Lower lobe of right lung (tissue), 2 donors: Measurements from ENCODE around the gene RBM4B. TPM values are rescaled to one million over a fixed set of nuclear protein-coding genes. Genes with fewer than 3 reads are reported as not detected.

ENCODE experiments used
- ATAC-seq, 2 donors: fragments of 200-7000 bp; cut with Tn5 transposase; one replicate each; pipeline ENCODE4 v1.9.1; 2020 to 2022; ENCODE audit warnings: mild to moderate bottlenecking in 2 of 2, moderate library complexity in 2 of 2
- DNase-seq: peaks from one replicate; pipeline ENCODE4 v3.0.0-alpha.2; 2020
- H3K27ac ChIP-seq: fragments of 200-600 bp; one replicate; pipeline ENCODE4 v1.8.0; 2022
- H3K27me3 ChIP-seq: fragments of 200-600 bp; one replicate; pipeline ENCODE4 v1.8.0; 2022; ENCODE audit warnings: low read depth
- H3K36me3 ChIP-seq: fragments of 200-600 bp; one replicate; pipeline ENCODE4 v1.8.0; 2022; ENCODE audit warnings: mild to moderate bottlenecking
- H3K4me1 ChIP-seq: fragments of 200-600 bp; one replicate; pipeline ENCODE4 v1.8.0; 2022
- H3K4me3 ChIP-seq: fragments of 200-600 bp; one replicate; pipeline ENCODE4 v1.8.0; 2022; ENCODE audit warnings: mild to moderate bottlenecking
- H3K9me3 ChIP-seq: fragments of 200-600 bp; one replicate; pipeline ENCODE4 v1.8.0; 2022
- intact Hi-C: fragments of 100-400 bp; cut with DNase I; formaldehyde crosslinking; loops from one replicate; pipeline ENCODE4 v1.11.0; 2022
- total RNA-seq: library from RNA; stranded (reverse); fragmentation: NEBNext Ultra II Directional; extraction: Animal tissue kit (Norgen Biotek cat#: 25700); gene quantifications from one replicate; pipeline ENCODE4 v1.2.1, GENCODE V29; 2021
- TF ChIP-seq, protein P1 (sequence below): fragments of 200-600 bp; IDR thresholded peaks from one replicate; pipeline ENCODE4 v1.8.0; 2022; ENCODE audit warnings: antibody characterized with exemption, mild to moderate bottlenecking
- donor health status: DM: no; HTN: yes; CAD: no; lungs with severe emphysema.

Gene RBM4B
- total RNA-seq, 1 donor from 2014 or later = 17.6 TPM

DNA sequence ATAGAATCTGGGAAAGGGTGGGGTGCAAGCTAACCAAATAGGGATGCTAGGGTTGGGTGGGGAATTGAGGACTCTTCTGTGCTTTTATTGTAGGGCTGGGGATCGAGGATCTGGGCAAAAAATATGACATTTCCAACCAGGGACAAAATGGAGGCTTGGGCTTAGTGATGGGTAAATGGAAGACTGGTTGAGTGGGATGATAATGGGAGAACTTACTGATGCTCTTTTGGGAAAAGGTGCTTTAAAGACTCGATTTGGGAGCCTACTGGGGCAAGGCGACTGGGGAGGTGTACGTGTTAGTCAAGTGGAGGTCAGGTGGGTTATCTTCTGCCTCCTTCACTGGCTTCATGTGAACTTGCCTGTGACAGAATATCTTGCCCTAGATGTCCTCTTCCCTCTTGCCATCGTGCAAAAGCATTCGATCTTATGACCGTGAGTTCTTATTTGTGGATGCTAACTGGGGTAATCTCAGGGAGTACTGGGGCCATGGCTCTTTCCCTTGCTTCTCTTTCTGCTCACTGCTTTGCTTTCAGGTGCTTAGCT lies 49.6 kb downstream of the RBM4B start:
- ATAC-seq (no peak), DNase-seq (no peak)
- H3K9me3 ChIP-seq = no peaks in the 10 kb centered on the region
- TF ChIP-seq, protein P1, sequence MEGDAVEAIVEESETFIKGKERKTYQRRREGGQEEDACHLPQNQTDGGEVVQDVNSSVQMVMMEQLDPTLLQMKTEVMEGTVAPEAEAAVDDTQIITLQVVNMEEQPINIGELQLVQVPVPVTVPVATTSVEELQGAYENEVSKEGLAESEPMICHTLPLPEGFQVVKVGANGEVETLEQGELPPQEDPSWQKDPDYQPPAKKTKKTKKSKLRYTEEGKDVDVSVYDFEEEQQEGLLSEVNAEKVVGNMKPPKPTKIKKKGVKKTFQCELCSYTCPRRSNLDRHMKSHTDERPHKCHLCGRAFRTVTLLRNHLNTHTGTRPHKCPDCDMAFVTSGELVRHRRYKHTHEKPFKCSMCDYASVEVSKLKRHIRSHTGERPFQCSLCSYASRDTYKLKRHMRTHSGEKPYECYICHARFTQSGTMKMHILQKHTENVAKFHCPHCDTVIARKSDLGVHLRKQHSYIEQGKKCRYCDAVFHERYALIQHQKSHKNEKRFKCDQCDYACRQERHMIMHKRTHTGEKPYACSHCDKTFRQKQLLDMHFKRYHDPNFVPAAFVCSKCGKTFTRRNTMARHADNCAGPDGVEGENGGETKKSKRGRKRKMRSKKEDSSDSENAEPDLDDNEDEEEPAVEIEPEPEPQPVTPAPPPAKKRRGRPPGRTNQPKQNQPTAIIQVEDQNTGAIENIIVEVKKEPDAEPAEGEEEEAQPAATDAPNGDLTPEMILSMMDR = no peak
- no peak overlapping the region for H3K27ac ChIP-seq
- H3K4me1 ChIP-seq = peaks cover 13% of the 10 kb centered on the region
- H3K36me3 ChIP-seq = peaks cover 80% of the 10 kb centered on the region
- H3K27me3 ChIP-seq = no peaks in the 10 kb centered on the region
- intact Hi-C loops = no loop called here
- no peak overlapping the region for H3K4me3 ChIP-seq

DNA sequence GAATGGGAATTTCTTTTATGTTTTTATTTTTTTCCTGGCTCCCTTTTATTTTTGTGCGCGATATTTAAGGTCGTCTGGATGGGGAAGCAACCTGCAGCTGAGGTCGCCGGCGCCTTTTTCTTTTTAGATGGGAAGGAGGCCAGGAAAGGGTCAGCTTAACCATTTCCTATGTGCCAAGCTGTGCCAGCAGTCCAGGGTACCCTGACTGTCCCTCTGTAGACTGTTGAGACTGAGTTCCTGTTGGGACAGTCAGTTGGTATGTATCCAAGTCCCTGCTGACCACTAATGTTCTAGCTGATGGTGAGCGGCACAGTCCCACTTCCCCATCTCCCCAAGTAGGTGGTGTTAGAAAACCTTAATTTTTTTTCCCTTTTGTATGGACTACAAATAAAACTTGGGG lies 50.8 kb downstream of the RBM4B start:
- intact Hi-C loops = no loop called here
- no peaks in the 10 kb centered on the region for H3K9me3 ChIP-seq
- TF ChIP-seq, protein P1 = no peak
- H3K36me3 ChIP-seq = peaks cover 84% of the 10 kb centered on the region
- no peak for ATAC-seq
- H3K27me3 ChIP-seq = no peaks in the 10 kb centered on the region
- H3K27ac ChIP-seq = no peak overlapping the region
- DNase-seq = no peak
- peaks cover 25% of the 10 kb centered on the region for H3K4me1 ChIP-seq
- H3K4me3 ChIP-seq = no peak overlapping the region

DNA sequence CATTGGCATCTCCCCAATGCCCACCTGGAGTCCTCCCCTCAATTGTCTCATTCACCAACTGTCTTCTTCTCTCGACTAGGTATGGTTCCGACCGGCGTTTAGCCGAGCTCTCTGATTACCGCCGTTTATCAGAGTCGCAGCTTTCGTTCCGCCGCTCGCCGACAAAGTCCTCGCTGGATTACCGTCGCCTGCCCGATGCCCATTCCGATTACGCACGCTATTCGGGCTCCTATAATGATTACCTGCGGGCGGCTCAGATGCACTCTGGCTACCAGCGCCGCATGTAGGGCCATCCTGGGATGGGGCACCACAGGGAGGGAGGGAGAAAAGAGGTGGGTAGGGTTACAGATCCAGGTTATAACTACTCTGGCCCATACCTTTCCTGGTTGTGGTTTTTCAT lies 51.3 kb downstream of the RBM4B start:
- ATAC-seq (no peak), DNase-seq (no peak)
- no peak overlapping the region for H3K4me3 ChIP-seq
- peaks cover 30% of the 10 kb centered on the region for H3K4me1 ChIP-seq
- TF ChIP-seq, protein P1 = no peak
- peaks cover 87% of the 10 kb centered on the region for H3K36me3 ChIP-seq
- intact Hi-C loops = no loop called here
- no peak overlapping the region for H3K27ac ChIP-seq
- H3K9me3 ChIP-seq = no peaks in the 10 kb centered on the region
- H3K27me3 ChIP-seq = no peaks in the 10 kb centered on the region

DNA sequence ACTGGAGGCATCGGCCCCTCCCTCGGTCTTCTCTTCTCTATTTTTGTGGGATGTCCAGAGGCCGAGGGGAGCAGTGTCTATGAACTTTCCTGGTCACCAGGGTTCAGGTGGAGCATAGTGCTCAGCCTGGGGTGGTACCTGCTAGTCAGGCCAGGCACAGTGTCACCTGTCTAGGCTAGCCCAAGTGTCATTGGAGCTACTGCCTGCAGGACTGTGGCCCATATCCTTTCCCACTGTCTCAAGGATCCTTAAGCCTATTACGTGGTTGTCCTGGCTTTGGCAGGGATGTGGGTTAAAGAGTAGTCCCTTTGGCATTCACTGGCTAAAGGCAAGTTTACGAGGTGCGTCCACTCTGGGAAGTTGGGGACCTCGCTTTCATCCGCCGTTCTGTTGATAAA lies 51.9 kb downstream of the RBM4B start:
- ATAC-seq (peak in 1 of 2 donors; percentile 5), DNase-seq (no peak)
- intact Hi-C loops = no loop called here
- TF ChIP-seq, protein P1 = no peak
- H3K4me1 ChIP-seq = peaks cover 37% of the 10 kb centered on the region
- H3K27ac ChIP-seq = no peak overlapping the region
- no peak overlapping the region for H3K4me3 ChIP-seq
- peaks cover 91% of the 10 kb centered on the region for H3K36me3 ChIP-seq
- no peaks in the 10 kb centered on the region for H3K27me3 ChIP-seq
- no peaks in the 10 kb centered on the region for H3K9me3 ChIP-seq

DNA sequence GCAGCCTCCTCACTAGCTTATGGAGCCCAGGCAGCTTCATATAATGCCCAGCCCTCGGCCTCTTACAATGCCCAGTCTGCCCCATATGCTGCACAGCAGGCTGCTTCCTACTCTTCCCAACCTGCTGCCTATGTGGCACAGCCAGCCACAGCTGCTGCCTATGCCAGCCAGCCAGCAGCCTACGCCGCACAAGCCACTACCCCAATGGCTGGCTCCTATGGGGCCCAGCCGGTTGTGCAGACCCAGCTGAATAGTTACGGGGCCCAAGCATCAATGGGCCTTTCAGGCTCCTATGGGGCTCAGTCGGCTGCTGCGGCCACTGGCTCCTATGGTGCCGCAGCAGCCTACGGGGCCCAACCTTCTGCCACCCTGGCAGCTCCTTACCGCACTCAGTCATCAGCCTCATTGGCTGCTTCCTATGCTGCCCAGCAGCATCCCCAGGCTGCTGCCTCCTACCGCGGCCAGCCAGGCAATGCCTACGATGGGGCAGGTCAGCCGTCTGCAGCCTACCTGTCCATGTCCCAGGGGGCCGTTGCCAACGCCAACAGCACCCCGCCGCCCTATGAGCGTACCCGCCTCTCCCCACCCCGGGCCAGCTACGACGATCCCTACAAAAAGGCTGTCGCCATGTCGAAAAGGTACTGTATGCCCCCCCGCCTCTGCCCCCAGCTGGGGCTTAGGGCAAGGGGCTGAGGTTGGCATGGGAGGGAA lies 52.5 kb downstream of the RBM4B start:
- no peak for DNase-seq
- peaks cover 42% of the 10 kb centered on the region for H3K4me1 ChIP-seq
- no peak overlapping the region for H3K4me3 ChIP-seq
- peak in 1 of 2 donors; percentile 10 for ATAC-seq
- no peaks in the 10 kb centered on the region for H3K27me3 ChIP-seq
- TF ChIP-seq, protein P1 = no peak
- intact Hi-C loops = no loop called here
- peaks cover 96% of the 10 kb centered on the region for H3K36me3 ChIP-seq
- H3K27ac ChIP-seq = no peak overlapping the region
- no peaks in the 10 kb centered on the region for H3K9me3 ChIP-seq
